GM18909 (cell line): Measurements from ENCODE around the gene GNB1L.
"Not testable (repeated sequence)": the region's sequence is repeated elsewhere in the genome, so short reads cannot be mapped to it uniquely, and the experiment has no call there.

Source experiments
- ATAC-seq: cut with Tn5 transposase; IDR thresholded peaks from one replicate; pipeline ENCODE4 v1.9.1; 2021; ENCODE audit warnings: mild to moderate bottlenecking; ENCODE audit not compliant: unreplicated experiment, poor library complexity

The GNB1L gene

DNA sequence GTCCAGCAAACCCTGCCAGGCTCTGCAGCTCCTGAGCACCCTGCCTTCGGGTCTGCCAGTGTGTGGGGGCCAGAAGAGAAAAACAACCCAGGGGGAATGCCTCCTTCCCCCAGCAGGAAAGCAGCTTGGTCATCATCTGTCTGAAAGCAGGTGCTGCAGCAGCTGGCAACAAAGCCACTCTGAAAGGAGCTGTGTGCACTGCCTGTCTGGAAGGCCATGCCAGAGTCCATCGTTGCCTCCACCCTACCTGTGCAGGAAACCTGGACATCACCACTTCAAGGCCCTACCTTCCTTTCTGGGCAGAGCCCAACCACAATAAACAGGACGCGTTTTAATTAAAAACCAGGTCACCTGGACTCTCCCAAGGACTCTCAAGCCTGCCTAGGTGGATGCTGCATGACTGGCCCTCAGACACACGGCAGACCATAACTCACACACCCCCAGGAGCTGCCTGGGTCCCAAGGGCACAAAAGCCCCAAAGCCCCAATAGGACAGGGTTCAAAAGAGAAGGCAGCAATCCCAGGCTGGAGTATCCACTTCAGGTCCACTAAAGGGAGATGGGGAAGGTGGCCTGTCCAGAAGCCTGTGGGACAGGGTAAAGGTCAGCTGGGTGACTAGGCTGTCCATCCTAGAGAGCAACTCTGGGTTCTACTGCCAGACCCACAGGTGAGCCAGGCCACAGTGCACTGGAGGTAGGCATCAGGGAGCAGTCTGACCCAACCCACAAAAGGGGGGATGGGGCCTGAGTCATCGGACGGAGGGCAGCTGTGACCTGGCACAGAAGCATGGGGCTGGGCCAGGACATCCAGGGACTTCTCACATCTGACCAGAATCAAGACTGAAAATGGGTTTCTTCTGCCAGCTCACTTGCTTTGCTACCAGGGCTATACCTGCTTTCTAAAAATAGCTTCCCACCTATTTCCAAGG is 6.1 kb downstream of the GNB1L start:
- no peak for ATAC-seq

DNA sequence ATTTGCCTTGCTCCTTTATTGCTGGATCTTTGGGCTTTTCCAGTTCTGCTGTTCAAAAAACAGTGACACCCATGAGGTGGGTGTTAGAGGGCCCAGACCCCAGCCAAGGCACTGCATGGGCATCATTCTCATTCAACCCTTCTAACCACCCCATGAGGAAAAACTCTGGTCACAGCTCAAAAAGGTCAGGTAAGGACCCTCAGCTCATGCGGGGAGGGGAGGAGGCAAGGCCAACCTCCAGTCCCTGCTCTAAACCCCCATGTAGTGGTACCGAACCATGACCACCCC is 7.4 kb downstream of the GNB1L start:
- no peak for ATAC-seq

DNA sequence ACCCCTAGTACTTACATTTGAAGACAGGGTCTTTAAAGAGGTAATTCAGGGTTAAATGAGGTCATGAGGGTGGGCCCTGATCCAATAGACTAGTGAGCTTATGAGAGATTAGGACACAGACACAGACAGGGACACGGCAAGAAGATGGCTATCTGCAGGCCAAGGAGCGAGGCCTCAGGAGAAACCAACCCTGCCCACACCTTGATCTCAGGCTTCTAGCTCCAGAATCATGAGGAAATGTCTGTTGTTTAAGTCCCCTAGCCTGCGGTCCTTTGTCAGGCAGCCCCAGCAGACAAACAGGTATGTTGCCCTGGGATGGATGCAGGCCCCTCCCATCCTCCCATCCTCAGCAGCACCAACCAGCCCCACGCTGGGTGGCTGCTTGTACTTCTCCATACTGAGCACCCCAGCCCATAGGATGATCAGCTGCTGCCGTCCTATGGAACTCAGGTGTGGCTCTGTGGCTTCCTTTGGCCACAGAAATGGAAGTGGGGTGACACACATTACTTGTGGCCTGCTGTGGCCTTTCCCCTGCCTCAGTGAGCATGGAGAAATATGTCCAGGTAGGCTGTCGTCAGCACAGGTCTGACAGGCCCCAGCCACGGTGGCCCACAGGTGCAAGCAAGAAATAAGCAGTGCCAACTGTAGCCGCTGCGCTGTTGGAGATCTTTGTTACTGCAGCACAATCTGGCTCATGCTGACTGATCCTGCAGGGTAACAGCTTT is 7.9 kb downstream of the GNB1L start:
- ATAC-seq = no peak

DNA sequence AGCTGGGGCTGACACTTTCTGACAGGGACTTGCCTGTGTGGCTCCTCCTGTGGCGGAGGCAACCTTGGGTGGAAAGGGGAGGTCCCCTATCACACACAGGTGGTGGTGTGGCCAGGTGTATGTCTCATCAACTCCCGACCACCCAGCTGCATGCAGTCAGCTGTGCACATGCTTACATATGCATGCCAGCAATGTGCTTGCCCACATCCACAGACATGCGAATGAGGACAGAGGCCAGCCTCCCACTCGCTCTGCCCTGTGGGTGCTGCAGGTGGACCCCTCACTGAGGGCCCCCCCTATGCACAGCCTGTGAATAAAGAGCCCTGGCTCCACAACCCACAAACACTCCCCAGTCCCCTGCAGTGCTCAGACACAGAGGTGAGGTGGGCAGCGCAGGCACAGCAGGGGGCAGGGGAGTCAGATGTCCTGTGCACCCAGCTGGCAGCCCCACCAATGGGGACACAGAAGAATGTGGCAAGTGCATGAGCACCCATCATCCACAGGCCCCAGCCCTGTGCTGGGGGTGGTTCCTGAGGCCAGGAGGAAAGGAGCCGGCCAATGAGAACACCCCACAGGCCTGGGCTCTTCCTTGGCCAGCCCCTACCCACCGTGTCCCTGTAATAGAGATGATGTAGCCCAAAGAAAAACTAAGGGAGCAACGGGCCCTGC is 9.5 kb downstream of the GNB1L start:
- no peak for ATAC-seq

DNA sequence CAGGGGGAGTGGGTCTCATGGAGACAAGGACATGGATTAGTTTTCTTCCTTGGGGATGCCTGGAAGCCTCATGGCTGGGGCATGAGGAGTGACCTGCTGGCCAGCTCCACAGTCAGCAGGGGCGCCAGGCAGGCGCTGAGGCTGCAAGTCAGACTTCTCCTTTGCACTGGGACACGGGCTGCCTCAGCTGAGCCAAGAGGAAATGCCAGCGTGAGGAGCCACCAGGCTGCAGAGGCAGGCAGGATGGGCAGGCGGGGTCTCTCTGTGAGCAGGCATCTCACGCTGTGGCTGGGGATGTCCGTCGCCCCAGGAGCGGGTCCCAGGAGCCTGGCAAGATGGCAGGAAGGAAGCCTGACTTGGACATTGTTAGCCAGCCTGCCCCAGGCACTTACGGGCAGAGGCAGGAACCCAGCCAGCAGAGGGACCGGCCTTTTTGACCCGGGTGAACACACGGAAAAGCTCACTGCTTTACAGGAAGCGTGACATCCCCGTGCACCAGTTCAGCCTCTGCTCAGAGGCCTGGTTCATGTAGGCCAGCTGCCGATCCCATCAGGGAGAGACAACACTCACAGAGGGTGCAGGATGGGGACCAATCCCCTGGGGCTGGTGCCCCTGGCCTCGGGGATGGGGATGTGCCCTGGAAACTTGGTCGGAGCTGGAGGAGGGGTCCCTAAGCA is 10.2 kb downstream of the GNB1L start:
- ATAC-seq = no peak

DNA sequence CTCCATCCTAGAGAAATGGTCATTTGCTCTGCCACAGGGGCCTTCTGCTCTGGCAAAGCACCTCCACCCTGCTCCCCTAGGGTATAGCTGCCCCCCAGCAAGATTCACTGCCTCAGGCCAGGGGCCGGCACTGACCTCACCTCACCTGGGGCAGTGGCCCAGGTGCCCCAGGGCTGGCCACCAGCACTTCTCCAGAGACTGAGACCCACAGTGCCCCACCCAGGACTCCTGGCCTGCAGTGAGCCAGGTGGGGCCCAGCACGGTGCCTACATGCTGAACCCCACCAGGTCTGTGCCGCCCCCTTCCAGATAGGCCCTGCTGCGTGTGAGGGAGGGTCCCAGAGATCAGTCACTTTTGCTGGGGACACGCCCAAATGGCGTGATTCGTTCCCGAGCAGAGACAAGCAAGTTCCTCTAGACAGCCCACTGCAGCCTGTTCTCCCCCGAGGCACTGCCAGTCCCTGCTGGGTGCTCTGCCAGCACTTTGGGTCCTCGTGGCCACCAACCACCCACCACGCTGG is 10.8 kb downstream of the GNB1L start:
- no peak for ATAC-seq

DNA sequence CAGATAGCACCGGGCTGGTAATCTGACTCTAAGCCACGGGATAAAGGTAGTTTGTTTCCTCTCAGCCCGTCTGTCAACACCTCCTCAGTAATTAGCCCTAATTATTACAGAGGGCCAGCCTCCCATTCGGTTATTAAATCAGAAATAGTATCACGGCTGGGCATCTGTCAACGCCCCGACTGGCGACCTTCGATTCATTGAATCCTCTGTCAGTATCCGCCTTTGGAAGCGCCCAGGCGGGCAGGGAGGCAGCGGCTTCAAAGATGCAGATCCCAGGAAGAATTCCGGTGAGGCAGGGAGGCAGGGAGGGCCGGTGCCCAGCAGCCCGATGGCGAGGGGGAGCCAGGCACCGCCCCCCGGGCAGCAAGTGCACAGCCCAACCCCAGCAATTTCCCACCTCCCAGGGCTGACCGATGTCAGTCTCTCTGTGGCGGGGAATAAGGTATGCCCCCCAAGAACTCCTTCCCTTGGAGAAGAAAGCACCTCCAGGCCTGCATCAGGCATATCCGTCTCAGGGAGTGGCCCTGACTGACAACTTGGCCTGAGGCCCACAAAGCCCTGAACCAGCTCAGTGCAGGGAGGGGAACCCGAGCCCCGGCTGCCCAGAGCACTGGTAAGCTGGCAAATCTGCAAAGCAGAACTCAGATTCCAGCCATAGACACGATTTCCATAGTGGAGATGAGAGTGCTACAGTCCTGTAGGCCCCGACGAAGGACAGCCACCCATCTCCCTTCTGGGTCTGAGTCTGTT is 11.4 kb downstream of the GNB1L start:
- no peak for ATAC-seq

DNA sequence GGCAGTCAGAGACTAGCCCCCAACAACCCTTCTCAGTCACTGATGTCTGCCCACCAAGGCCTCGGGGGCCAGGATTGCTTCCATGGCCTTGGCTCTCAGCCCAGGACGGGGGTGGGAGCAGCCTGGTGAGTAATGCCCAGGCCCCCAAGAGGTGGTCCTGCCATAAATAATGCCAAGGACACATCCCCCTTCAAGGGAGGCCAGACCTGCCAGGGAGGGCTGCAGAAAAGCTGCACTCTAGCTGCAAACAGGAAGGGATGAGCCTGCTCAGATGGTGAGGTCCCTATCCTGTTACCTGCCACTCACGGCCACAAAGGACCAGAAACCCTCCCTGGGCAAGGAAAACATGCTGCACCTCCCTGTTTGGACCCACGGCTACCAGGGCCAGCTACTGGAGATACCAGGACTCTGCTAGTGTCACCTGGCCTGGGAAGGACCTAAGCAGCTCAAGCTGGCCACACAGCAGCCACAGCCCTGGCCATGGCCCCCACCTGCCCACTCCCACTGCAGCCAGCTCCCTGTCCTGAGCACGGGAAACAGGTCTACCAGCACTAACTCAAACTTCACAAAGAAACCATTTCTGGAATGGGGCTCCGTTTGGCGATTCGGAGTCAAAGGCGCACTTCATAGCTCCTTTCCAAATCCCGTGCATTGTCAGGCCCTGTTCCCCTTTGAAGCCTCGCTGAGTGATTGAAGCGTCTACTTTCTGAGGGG is 12.1 kb downstream of the GNB1L start:
- ATAC-seq = no peak

DNA sequence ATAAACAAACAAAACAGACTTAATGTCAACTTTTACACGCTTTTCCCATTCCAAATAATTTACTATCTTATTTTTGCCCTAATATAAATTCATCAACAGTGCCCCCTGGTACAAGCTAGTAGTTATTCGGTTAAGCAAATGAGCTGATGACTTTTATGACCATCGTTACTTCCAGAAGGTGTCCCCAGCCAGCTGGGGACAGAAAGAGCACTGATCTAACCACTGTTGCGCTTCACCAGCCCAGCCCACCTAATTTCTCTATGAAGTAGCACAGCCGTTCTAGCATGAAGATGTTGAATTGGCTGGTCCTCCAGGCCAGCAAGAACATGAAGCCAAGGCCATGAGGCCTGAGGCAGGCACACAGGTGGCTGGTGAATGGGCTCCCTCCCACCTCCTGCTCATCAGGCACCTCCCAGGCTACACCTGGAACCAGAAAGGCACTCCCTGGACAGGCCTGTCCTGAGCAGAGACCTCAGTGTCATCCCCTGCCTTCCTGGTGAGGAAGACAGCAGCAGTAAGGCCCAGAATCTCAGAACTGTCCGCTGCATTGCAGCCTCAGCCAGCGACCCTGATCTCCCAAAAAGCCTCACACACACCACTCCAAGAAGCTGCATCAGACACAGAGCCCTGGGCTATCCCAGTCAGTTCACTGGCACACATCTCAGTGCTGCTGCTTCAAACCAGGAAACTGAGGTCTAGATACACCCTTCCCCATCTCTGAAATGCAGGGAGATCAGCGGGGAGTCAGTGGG is 12.9 kb downstream of the GNB1L start:
- ATAC-seq = no peak

DNA sequence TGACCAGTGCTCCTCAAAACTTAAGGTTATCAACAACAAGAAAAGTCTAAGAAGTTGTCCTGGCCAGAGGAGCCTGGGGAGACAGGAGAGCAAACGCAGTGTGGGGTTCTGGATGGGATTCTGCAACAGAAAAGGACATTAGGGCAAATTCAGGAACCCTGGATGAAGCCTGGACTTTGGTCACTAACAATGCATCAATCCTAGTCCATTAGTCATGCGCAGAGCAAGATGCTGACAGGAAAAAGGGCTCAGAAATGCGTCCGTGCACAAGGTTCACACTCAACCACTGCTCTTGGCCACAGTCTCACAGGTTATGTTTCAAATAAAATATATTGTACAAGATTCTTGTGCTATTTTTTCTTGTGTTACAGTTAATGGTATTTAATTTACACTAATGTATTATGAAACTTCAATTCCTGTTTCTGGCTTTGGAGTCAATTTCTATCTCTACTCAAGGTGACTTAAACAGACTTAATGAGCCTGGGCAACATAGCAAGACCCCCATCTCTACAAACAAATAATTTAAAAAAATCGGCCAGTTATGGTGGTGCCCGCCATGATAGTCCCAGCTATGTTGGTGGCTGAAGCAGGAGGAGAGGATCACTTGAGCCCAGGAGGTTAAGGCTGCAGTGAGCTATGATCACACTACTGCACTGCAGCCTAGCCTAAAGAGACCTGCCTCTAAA is 13.6 kb downstream of the GNB1L start:
- no peak for ATAC-seq

DNA sequence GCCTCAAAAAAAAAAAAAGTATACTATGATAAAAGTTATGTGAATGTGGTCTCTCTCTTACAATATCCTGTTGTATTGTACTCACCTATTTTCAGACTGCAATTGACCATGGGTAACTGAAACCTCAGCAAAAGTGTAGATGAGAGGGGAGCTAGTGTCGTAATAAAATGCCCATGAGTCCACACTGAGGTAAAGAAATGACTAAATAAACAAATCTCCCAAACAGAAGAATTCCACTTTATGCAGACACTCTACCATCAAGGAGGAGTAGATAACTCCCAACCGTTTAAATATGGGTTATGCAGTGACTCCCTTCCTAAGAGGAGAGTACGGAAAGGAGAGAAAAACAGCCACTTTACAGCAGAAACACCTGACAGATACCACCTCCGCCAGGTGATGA is 14.6 kb downstream of the GNB1L start:
- ATAC-seq = no peak

DNA sequence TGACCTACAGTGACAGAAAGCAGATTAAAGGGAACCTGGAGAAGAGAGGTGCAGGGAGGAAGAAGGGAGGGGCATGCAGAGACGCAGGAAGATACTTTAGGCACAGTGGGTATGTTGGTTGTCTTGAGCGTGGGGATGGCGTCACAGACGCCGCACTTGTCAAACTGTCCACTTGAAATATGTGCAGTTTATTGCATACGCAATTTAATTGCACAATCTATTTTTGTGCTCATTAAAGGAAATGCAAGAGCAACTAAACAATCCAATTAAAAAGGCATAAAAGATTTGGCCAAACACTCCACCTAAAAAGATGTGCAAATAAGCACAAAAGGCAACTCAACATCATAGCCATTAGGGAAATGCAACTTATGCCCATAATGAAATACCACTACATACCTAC is 16.8 kb downstream of the GNB1L start:
- ATAC-seq = no peak

DNA sequence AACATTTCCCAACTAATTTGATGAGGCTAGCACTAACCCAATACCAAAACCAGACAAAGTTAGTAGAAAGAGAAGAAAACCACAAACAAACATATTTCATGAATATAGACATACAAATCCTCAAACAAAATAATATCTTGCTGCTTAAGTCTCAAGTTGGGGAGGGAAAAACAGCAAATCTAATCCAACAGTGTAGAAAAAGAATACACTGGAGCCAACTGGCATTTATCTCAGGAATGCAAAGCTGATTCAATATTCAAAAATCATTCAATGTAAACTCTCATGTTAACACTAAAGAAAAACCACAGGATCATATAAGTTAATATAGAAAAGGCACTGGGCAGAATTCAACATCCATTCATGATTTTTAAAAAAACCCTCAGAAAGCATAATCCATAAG is 18.2 kb downstream of the GNB1L start:
- no peak for ATAC-seq

DNA sequence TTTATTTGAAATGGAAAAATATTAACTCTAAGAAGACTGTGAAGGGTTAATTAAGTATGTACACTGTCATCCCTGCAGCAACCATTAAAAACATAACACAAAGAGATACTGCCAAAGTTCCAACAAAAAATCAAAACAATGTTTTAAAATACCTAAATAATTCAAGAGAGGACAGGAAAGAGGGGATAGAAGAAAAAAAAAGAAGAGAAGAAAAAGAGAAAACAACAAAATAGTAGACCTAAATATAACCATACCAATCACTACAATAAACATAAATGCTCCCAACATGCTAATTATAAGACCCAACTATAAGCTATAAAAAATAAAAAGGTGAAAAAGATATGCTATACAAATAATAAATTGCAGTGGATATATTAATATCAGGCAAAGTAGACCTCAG is 20.1 kb downstream of the GNB1L start:
- no peak for ATAC-seq

DNA sequence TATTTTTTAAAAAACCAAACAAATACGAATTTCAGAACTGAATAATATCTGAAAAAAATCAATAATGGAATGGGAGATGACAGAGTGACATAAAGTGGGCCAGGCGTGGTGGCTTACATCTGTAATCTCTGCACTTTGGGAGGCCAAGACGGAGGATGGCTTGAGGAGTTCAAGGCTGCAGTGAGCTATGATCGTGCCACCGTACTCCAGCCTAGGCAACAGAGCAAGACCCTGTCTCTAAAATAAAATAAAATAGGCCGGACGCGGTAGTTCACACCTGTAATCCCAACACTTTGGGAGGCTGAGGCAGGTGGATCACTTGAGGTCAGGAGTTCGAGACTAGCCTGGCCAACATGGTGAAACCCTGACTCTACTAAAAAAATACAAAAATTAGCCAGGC is 21.3 kb downstream of the GNB1L start:
- not testable (repeated sequence) for ATAC-seq

DNA sequence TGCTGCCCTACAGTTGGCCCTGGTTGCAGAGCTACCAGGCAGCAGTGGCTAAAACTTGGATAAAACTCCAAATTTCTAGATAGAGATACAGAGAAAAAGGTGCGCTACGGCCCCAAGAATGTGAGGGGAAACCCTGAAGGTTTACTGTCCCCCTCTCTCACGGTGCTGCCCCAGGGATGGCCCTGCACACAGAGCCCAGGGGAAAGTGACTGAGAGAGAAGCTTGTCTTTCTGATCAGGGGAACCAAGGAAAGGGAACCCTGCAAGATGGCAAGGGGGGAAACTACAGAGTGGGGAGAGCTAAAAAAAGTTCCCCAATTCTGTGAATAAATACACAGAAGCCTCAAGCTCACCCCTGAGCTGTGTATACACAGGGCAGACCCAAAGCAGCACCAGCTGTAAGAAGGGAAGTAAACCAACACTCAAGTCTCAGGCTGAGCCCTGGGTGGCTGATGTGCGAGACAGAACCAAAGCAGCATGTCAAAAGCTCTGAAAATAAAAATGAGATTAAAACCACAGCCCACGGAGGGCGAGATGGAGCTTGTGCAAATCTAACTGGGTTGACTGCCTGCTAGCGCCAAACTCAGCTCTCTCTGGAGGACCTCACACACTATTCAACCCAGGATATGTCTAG is 22.1 kb downstream of the GNB1L start:
- no peak for ATAC-seq

DNA sequence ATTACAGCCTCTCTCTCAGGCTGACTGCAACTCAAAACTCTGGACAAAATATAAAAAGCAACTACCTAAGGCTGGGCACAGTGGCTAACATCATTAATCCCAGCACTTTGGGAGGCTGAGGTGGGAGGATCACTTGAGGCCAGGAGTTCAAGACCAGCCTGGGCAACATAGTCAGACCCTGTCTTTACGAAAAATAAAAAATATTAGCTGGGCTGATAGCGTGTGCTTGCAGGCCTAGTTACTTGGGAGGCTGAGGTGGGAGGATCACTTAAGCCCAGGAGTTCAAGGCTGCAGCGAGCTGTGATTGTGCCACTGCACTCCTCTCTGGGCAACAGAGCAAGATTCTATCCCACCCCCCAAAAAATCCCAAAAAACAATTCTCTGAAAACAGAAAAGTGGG is 22.7 kb downstream of the GNB1L start:
- ATAC-seq = not testable (repeated sequence)

DNA sequence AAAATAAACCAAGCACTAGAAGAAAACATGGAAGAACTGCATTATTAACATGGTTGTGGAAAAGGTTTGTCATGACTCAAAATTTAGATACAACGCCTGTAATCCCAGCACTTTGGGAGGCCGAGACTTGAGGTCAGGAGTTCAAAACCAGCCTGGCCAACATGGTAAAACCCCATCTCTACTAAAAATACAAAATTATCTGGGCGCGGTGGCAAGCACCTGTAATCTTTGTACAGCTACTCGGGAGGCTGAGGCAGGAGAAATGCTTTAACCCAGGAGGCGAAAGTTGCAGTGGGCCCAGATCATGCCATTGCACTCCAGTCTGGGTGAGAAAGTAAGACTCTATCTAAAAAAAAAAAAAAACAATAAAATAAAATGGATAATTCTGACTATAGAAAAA is 23.7 kb downstream of the GNB1L start:
- no peak for ATAC-seq
